Activated T-helper 1 cell treated with anti-CD3 and anti-CD28 coated beads, Interleukin-12 subunit alpha, Interleukin-12 subunit beta, Interleukin-2, Interleukin-4 antibody, amounts not matched to agents 30 ng/mL and 10 ng/mL and 1 ng/mL, durations not matched to agents 14 hours and 24 hours and 36 hours (primary cell): ENCODE data around the gene SFPQ. TPM values are rescaled to one million over a fixed set of nuclear protein-coding genes. Genes with fewer than 3 reads are reported as not detected.
"Not testable (repeated sequence)": the region's sequence is repeated elsewhere in the genome, so short reads cannot be mapped to it uniquely, and the experiment has no call there.

ENCODE experiments used
- DNase-seq: peaks from one replicate; pipeline ENCODE4 v3.0.0; 2021; ENCODE audit warnings: low spot score
- H3K27ac Mint-ChIP-seq: one replicate; pipeline ENCODE4 v1.8.0; 2021; ENCODE audit warnings: mild to moderate bottlenecking, mixed read lengths
- H3K27me3 Mint-ChIP-seq: one replicate; pipeline ENCODE4 v1.8.0; 2022; ENCODE audit warnings: mild to moderate bottlenecking, moderate library complexity, mixed read lengths; ENCODE audit not compliant: insufficient read depth
- H3K36me3 Mint-ChIP-seq: one replicate; pipeline ENCODE4 v1.8.0; 2021; ENCODE audit warnings: low read depth, mixed read lengths
- H3K4me1 Mint-ChIP-seq: one replicate; pipeline ENCODE4 v1.8.0; 2021; ENCODE audit warnings: low read depth, mixed read lengths
- H3K4me3 Mint-ChIP-seq: one replicate; pipeline ENCODE4 v1.8.0; 2021; ENCODE audit warnings: mild to moderate bottlenecking, moderate library complexity, mixed read lengths
- H3K9me3 Mint-ChIP-seq: one replicate; pipeline ENCODE4 v1.8.0; 2021; ENCODE audit warnings: mixed read lengths
- intact Hi-C: fragments of 100-400 bp; cut with micrococcal nuclease; formaldehyde crosslinking; loops from one replicate; pipeline ENCODE4 v1.15.1; 2024
- total RNA-seq: library from RNA; stranded (reverse); gene quantifications from 2 replicates; pipeline ENCODE4 v1.2.3, GENCODE V29; 2022

Gene SFPQ
- total RNA-seq, 1 donor from 2014 or later: 398 TPM

DNA sequence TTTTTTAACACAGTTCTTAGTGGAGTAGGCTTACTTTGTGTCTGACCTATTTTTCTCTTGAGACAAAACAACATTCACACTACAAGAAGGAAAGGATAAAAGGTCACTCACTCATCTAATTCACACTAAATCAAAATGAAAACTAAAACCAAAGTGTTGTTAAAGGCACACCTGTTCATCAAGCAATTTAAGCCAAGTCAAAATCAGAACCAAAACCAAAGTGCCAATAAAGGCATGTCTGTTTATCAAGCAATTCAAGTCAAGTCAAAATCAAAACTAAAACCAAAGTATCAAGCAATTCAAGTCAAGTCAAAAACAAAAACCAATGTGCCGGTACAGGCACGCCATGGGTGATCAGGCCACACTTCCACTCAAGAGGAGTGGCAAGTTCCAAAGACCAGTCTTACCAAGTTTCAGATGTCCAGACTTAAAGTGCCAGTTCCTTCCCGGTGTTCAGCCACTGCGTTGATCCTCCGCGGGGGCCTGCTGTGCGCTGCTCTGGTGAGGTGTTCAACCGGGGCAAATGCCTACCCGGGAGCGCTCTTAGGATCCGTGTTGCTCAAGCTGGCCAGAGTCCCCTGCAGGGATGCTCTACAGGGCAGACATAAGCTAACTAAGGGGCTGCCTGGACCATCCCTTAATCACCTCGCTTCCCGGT lies 46.9 kb downstream of the SFPQ start:
- H3K27me3 Mint-ChIP-seq: peaks cover 11% of the 10 kb centered on the region
- H3K4me3 Mint-ChIP-seq, DNase-seq, H3K9me3 Mint-ChIP-seq, intact Hi-C loops, H3K36me3 Mint-ChIP-seq: not testable (repeated sequence)
- H3K4me1 Mint-ChIP-seq: peaks cover 17% of the 10 kb centered on the region
- H3K27ac Mint-ChIP-seq: peak overlapping the region; percentile 6

DNA sequence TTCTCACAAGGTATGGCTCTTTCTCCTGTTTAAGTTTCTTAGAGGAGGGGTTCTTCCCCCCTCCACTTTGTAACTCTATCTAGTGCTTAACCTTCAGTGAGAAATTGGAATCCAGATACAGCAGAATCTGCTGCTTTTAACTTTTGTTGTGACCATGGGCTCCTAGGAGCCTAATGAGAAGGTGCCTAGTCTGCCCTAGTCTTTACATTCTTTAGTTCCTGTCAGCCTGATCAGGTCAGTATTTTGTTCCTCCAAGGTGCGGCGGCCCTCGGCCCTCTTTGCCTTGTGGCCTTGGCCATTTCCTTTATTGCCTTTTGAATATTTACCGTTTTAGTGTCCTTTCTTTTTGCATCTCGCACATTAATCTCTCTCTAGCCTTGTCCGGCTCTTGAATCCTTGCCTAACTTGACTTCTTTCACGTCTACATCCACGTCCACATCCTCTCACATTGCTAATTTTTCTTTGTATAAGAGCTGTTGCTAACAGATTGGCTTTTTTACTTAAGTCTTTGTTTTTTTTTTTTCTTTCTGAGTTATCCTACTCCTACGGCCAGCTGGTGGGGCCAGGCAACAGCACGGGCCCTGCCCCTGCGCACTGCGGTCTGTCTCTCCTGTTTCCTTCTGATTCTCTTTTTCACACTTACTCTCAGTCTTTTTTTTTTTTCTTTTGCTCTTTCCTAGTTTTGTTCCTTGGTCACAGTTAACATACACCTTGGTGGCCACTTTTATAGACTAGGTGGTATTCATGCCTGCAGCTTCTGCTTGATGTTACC lies 49.0 kb downstream of the SFPQ start:
- H3K27ac Mint-ChIP-seq: no peak overlapping the region
- H3K4me1 Mint-ChIP-seq: peaks cover 17% of the 10 kb centered on the region
- intact Hi-C loops: no loop called here
- DNase-seq: no peak
- H3K9me3 Mint-ChIP-seq: no peaks in the 10 kb centered on the region
- H3K36me3 Mint-ChIP-seq: no peaks in the 10 kb centered on the region
- H3K4me3 Mint-ChIP-seq: no peak overlapping the region
- peaks cover 11% of the 10 kb centered on the region for H3K27me3 Mint-ChIP-seq

DNA sequence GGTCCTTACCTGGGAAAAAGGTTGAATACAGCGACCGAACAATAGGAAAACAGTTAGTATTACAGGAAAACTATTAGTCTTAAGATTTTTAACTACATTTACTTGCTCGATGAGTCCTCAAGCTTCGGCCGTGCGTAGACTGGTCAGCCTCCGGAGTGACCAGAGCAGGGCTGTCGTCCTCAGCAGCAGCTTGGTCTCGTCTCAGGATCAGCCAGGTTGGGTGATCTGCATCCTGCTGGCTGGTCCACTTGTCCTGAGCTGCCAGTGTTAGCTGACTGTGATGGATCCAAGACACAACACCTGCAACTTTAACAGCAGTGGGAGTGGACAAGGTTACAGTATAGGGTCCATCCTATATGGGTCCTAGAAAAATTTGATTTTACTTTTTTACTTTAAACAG lies 50.2 kb downstream of the SFPQ start:
- H3K4me3 Mint-ChIP-seq, H3K27ac Mint-ChIP-seq, H3K36me3 Mint-ChIP-seq, DNase-seq, intact Hi-C loops, H3K9me3 Mint-ChIP-seq: not testable (repeated sequence)
- peaks cover 17% of the 10 kb centered on the region for H3K4me1 Mint-ChIP-seq
- H3K27me3 Mint-ChIP-seq: peaks cover 11% of the 10 kb centered on the region

DNA sequence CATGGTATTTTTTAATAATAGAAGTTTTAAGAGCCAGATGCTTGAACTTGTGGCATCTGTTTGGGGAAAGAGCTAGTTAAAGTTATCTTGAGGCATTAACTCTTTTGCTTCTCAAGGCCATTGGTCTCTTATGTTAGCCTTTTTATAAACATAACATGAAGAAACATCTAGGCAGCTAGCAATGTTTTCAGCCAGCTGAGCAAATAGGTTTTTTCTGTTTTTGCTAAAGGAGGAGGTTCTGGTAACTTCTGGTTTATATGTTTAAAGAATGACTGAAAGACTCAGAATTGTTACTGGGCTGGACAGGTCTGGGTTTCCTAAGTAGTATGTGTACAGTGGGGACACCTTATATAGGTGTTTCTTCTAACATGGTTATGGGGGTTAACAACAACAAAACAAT lies 50.7 kb downstream of the SFPQ start:
- Mint-ChIP-seq H3K27me3 (peaks cover 11% of the 10 kb centered on the region), H3K4me1 (peaks cover 17% of the 10 kb centered on the region)
- H3K27ac Mint-ChIP-seq, H3K36me3 Mint-ChIP-seq, H3K9me3 Mint-ChIP-seq, H3K4me3 Mint-ChIP-seq, intact Hi-C loops, DNase-seq: not testable (repeated sequence)

DNA sequence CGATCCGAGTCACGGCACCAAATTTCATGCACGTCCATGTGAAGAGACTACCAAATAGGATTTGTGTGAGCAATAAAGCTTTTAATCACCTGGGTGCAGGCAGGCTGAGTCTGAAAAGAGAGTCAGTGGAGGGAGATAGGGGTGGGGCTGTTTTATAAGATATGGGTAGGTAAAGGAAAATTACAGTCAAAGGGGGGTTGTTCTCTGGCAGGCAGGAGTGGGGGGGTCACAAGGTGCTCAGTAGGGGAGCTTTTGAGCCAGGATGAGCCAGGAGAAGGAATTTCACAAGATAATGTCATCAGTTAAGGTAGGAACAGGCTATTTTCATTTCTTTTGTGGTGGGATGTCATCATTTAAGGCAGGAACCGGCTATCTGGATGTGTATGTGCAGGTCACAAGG lies 55.4 kb downstream of the SFPQ start:
- H3K4me3 Mint-ChIP-seq, intact Hi-C loops, DNase-seq, H3K4me1 Mint-ChIP-seq, H3K27ac Mint-ChIP-seq, H3K9me3 Mint-ChIP-seq, H3K36me3 Mint-ChIP-seq, H3K27me3 Mint-ChIP-seq: not testable (repeated sequence)

DNA sequence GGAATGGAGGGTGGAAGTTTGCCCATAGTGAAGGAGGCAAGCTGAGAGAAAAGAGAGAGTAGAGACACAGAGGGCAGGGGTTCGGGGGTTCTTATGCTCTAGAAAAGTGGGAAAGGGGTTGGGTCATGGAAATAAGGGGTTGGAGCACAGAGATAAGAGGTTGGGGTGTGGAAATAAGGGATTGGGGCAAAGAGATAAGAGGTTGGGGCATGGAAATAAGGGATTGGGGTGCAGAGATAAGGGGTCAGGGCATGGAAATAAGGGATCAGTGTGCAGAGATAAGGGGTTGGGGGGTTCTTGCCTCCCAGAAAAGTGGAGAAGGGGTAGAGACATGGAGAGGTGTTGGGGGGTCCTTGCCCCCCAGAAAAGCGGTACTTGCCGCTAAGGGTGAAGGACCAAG lies 56.2 kb downstream of the SFPQ start:
- no peaks in the 10 kb centered on the region for H3K4me1 Mint-ChIP-seq

More for the DNA sequence above, 56.2 kb downstream of the SFPQ start:
- no peak for DNase-seq
- Mint-ChIP-seq H3K4me3 (no peak overlapping the region), H3K36me3 (no peaks in the 10 kb centered on the region), H3K27ac (no peak overlapping the region), H3K9me3 (no peaks in the 10 kb centered on the region), H3K27me3 (peaks cover 6% of the 10 kb centered on the region)
- intact Hi-C loops: no loop called here

Other genes starting within 250 kb of the SFPQ start
- 22.1 and 22.6 TPM in 2 replicates for gene TMEM35B, start 207.8 kb downstream of the SFPQ start, total RNA-seq
- gene ZMYM6, start 161.2 kb downstream of the SFPQ start, total RNA-seq: 20.7 and 24.6 TPM in 2 replicates
- 3.3 and 5.3 TPM in 2 replicates for gene ZMYM1, start 113.8 kb downstream of the SFPQ start, total RNA-seq
- 25.1 and 33.0 TPM in 2 replicates for gene ZMYM4, start 75.6 kb upstream of the SFPQ start, total RNA-seq